ENCODE measurements around the gene TRIP13. TPM values are rescaled to one million over a fixed set of nuclear protein-coding genes. Genes with fewer than 3 reads are reported as not detected.

The TRIP13 gene
- polyA plus RNA-seq, 1 donor from 2014 or later: 2.1 TPM

DNA sequence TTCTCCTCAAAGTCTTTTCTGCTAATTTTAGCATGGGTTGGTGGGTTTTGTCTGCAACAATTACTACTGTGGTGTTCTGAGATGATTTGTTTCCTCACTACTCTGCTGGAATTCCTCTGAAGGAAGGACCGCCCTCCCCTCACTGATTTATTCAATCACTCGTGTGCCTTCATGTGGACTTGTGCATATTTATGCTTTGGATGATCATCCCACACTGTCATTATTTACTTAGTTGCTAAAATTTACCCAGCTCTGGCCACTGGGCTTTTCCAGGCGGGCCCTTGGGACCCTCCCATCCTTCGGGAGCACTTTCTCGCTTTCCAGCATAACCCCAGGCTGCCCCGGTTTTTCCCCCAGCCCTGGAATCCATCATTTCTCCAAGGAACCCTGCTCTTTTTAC, 74.3 kb downstream of the TRIP13 start:
- Histone ChIP-seq H3K4me2 (ENCODE audit: low read length) (no peak overlapping the region), H3K27me3 (ENCODE audit: insufficient read depth, low read depth, low read length) (no peaks in the 10 kb centered on the region), H3K27ac (ENCODE audit: low read length) (no peak overlapping the region), H3K79me2 (replicated peaks; ENCODE audit: insufficient read depth, low read length) (no peaks in the 10 kb centered on the region), H3K36me3 (ENCODE audit: insufficient read depth, low read length) (no peaks in the 10 kb centered on the region), H4K20me1 (ENCODE audit: insufficient read depth) (no peaks in the 10 kb centered on the region), H3K9ac (ENCODE audit: low read length) (no peak overlapping the region), H2AFZ (ENCODE audit: low read depth, low read length) (no peak overlapping the region), H3F3A (ENCODE audit: insufficient read depth, low read length, poor library complexity, severe bottlenecking) (no peaks in the 10 kb centered on the region), H3K9me2 (ENCODE audit: insufficient read depth, low read length) (no peaks in the 10 kb centered on the region), H3K9me3 (ENCODE audit: low read length) (no peaks in the 10 kb centered on the region), H3K4me3 (ENCODE audit: low read length) (no peak overlapping the region)
- TF ChIP-seq SMC3 (conservative IDR thresholded peaks at IDR 0.05; ENCODE audit: poor library complexity) (no peak), EZH2 (IDR thresholded peaks at IDR 0.05; ENCODE audit: borderline replicate concordance, insufficient read depth, low read length, poor library complexity, severe bottlenecking) (no peak), REST (IDR thresholded peaks at IDR 0.05; ENCODE audit: borderline replicate concordance) (no peak), CTCF (IDR thresholded peaks at IDR 0.05; ENCODE audit: poor library complexity, severe bottlenecking) (no peak), MXI1 (conservative IDR thresholded peaks at IDR 0.05; ENCODE audit: poor library complexity, severe bottlenecking) (no peak), RAD21 (conservative IDR thresholded peaks at IDR 0.05) (no peak), POLR2AphosphoS5 (IDR thresholded peaks at IDR 0.05) (no peak)

Other genes starting within 250 kb of the TRIP13 start
- 9.9 and 14.3 TPM in 2 replicates for gene TPPP, start 199.5 kb upstream of the TRIP13 start, polyA plus RNA-seq
- 9.9 and 12.1 TPM in 2 replicates for gene ZDHHC11B, start 108.2 kb upstream of the TRIP13 start, polyA plus RNA-seq
- 11.4 and 12.6 TPM in 2 replicates for gene ZDHHC11, start 41.9 kb upstream of the TRIP13 start, polyA plus RNA-seq
- gene BRD9, start 83 bp upstream of the TRIP13 start, polyA plus RNA-seq: 50.4 and 51.3 TPM in 2 replicates
- gene NKD2, start 115.9 kb downstream of the TRIP13 start, polyA plus RNA-seq: 7.2 and 14.2 TPM in 2 replicates
- 3.1 and 4.5 TPM in 2 replicates for gene SLC12A7, start 219.2 kb downstream of the TRIP13 start, polyA plus RNA-seq